Fibroblast of the aortic adventitia (primary cell): ENCODE results near the gene EIF4B. TPM values are rescaled to one million over a fixed set of nuclear protein-coding genes. Genes with fewer than 3 reads are reported as not detected.

Source experiments
- DNase-seq: peaks from one replicate; pipeline ENCODE4 v3.0.0-alpha.2; 2010; ENCODE audit warnings: low read depth
- H3K4me3 ChIP-seq: 2 replicates; pipeline ENCODE4 v1.5.1; 2011; ENCODE audit warnings: low read depth, mild to moderate bottlenecking, control low read depth, low read length, moderate library complexity
- total RNA-seq: library from RNA; depleted of rRNA; stranded (reverse); fragments of >200 nt; gene quantifications from 2 replicates; pipeline ENCODE4 v1.2.3, GENCODE V29; 2012; ENCODE audit warnings: low replicate concordance
- TF ChIP-seq, protein P1 (sequence below): IDR thresholded peaks from 2 replicates; pipeline ENCODE4 v1.5.1; 2011; ENCODE audit warnings: mild to moderate bottlenecking, low read length, control low read depth, inconsistent platforms; ENCODE audit not compliant: insufficient read depth

The EIF4B gene
- total RNA-seq, 1 donor, result 1,016 TPM

DNA sequence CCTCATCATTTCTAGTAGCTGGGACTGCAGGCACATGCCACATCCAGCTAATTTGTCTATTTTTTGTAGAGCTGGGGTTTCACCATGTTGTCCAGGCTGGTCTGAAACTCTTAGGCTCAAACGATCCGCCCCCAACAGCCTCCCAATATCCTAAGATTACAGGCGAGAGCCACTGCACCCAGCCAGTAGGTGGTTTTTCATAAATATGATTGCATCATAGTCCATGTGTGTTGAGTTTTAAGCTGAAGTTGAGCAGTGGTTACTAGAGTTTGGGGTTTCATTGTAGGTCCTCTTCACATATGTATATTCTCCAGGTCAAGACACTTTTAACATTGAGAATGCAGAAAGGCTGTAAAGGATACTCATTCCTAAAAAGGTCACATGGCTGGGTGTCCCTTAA lies 30.5 kb downstream of the EIF4B start:
- TF ChIP-seq, protein P1, sequence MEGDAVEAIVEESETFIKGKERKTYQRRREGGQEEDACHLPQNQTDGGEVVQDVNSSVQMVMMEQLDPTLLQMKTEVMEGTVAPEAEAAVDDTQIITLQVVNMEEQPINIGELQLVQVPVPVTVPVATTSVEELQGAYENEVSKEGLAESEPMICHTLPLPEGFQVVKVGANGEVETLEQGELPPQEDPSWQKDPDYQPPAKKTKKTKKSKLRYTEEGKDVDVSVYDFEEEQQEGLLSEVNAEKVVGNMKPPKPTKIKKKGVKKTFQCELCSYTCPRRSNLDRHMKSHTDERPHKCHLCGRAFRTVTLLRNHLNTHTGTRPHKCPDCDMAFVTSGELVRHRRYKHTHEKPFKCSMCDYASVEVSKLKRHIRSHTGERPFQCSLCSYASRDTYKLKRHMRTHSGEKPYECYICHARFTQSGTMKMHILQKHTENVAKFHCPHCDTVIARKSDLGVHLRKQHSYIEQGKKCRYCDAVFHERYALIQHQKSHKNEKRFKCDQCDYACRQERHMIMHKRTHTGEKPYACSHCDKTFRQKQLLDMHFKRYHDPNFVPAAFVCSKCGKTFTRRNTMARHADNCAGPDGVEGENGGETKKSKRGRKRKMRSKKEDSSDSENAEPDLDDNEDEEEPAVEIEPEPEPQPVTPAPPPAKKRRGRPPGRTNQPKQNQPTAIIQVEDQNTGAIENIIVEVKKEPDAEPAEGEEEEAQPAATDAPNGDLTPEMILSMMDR, result no peak
- H3K4me3 ChIP-seq, result no peak overlapping the region
- DNase-seq, result no peak

DNA sequence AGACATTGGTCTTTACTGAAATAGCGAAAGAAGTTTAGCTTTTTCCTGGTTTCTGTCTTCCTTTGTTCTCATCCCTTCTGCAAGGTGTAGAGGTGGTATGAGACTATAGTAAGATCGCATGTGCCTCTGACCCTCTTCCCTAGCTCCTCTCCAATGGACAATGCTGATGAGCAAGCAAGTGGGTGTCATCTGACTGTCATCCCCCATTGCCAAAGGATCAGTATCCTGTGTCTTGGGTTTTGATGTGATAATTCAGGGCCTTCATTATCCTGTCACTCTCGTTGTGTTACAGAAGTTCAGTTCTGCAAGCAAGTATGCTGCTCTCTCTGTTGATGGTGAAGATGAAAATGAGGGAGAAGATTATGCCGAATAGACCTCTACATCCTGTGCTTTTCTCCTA lies 33.6 kb downstream of the EIF4B start:
- no peak for DNase-seq
- TF ChIP-seq, protein P1, result no peak
- no peak overlapping the region for H3K4me3 ChIP-seq

DNA sequence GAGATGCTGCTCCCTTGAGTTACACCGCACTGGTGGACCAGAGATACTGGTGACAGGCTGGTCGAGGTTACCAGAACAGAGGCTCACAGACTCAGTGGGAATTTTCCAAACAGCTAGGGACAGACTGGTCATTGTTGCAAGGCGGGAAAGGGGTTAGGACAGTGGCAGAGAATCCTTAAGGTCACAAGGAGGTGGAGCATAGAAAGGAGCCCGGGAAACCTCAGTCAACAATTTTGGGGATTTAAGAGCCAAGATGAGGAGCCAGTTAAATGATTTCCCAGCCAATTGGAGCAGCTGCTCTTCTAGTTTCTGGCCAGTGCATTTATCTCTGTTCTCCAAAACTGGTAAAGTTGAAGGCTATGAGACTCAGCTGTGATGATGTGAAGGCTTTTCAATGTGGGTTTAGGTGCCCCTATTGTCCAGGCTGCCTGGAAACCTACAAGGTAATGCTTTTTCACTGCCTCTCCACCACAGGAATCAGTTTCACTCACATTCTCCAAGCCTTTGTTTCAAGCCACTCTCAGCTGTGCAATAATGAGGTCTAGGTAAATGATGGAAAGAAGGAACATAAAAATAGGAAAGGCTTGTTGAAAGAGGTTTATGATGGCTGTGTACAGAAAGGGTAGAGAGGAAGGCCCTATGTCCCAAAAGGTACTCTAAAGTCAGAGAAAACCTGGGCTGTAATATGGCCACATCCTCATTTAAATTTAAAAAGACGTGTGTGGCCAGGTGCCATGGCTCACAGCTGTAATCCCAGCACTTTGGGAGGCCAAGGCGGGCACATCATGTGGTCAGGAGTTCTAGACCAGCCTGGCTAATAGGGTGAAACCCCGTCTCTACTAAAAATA lies 36.6 kb downstream of the EIF4B start:
- TF ChIP-seq, protein P1, result no peak
- DNase-seq, result no peak
- no peak overlapping the region for H3K4me3 ChIP-seq

DNA sequence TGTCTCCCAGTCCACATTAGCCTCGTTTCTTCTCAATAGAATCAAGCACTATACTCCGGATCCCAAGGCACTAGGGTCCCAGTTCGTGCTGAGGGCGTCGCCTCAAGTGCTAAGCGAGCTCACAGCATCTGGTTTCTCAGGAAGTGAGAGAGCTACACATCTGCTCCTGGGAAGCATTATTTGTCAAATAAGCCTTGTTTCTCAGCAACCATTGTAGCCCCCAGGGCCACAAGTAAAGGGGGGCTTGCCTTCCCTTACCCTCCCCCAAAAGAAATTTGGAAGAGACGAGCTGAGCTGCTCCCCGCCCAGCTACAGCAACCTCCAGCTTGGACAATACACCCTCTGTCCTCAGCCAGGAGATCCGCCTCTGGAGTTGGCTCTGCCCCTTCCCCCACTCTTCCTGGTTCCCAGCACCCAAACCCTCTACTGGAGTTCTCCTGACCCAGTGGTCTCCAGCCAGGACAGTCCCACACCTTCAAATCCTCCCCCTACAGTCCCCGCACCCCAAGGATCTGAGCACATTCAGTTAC lies 37.9 kb downstream of the EIF4B start:
- H3K4me3 ChIP-seq, result no peak overlapping the region
- DNase-seq, result no peak
- TF ChIP-seq, protein P1, result no peak

DNA sequence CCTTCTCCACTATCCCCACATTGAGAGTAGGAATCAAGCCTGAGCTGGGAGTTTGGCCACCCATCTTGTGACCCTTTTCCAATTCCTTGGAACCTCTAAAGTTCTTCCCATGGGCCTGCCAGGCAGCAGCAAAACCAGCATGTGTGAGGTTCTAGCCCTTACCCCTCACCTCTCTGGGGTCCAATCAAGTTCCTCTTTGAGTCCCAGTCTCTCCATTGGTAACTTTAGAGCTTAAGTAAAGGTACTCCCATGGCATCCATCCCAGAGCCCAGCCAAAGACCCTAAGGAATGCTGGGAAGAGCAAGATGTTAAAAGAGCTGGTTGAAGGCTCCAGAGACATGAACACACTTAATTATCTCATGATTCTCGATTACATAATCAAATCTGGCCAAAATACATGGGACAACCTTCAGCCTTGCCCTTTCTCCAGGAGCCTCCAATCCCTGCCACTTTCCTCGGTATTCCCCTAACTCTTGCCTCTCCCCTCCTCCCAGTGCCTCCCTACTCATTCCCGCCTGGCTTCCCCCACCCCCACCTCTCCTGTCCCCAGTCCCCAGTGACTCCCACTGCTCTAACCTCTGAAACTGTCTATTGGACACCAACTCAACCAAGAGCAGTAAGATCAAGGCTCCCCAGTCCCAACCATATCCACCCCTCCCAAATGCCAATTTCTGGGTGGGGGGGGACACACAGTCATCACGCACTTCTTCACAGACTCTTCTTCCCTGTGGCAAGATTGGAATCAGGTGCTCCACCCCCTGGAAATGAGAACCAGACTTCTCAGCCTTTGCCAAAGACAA lies 38.8 kb downstream of the EIF4B start:
- TF ChIP-seq, protein P1, result no peak
- no peak for DNase-seq
- peak overlapping the region; percentile 45 for H3K4me3 ChIP-seq

DNA sequence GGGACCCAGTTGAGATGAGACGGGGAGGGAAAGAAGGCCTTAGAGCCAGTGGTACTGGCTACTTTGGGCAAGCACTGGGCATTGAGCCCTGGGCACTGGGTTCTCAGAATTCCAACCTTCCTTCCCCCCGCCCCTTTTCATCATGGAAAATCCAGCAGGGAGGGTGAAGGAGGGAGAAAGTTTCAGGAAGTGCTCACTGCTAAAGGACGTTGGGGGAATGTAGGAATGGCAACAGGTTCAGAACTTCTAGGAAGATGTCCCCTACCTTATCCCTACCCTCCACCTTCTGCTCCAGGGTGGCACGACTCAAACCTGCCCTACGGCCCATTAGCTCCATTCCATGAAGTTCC lies 39.4 kb downstream of the EIF4B start:
- TF ChIP-seq, protein P1, result no peak
- peak; percentile 72 for DNase-seq
- peak overlapping the region; percentile 89 for H3K4me3 ChIP-seq
